Liver (tissue), 3 donors: ENCODE data around the gene ACADM.

Experiments
- NR2F2 ChIP-seq: IDR thresholded peaks from 2 replicates; pipeline ENCODE4 v1.6.1; 2016; ENCODE audit warnings: antibody characterized with exemption
- RAD21 ChIP-seq, 2 donors: IDR thresholded peaks; 2 replicates each; pipeline ENCODE4 v1.6.1; 2016; ENCODE audit warnings: antibody characterized with exemption in 2 of 2, mild to moderate bottlenecking in 2 of 2
- RXRA ChIP-seq, 2 donors: IDR thresholded peaks; 2 replicates each; pipeline ENCODE4 v1.6.1; 2017 to 2018; ENCODE audit warnings: antibody characterized with exemption in 2 of 2, mild to moderate bottlenecking in 1 of 2
- SP1 ChIP-seq: IDR thresholded peaks from 2 replicates; pipeline ENCODE4 v1.6.1; 2018; ENCODE audit warnings: antibody characterized with exemption, mild to moderate bottlenecking
- TAF1 ChIP-seq: conservative IDR thresholded peaks from 2 replicates; pipeline ENCODE4 v1.6.1; 2016; ENCODE audit warnings: antibody characterized with exemption, mild to moderate bottlenecking
- TF ChIP-seq, protein P1 (sequence below): fragments of 150-350 bp; IDR thresholded peaks from 2 replicates; pipeline ENCODE4 v1.5.1; 2017; ENCODE audit warnings: improper control_type of control experiment, low read depth, low read length; ENCODE audit not compliant: missing input control
- TF ChIP-seq, protein P2 (sequence below): IDR thresholded peaks from 2 replicates; pipeline ENCODE4 v1.6.1; 2016; ENCODE audit warnings: antibody characterized with exemption, mild to moderate bottlenecking
- TF ChIP-seq, protein P3 (sequence below): IDR thresholded peaks from 2 replicates; pipeline ENCODE4 v1.6.1; 2016; ENCODE audit warnings: antibody characterized with exemption
- TF ChIP-seq, protein P4 (sequence below): IDR thresholded peaks from 2 replicates; pipeline ENCODE4 v1.6.1; 2016; ENCODE audit warnings: antibody characterized with exemption
- donor health status: healthy.
- donor health status: healthy.

DNA sequence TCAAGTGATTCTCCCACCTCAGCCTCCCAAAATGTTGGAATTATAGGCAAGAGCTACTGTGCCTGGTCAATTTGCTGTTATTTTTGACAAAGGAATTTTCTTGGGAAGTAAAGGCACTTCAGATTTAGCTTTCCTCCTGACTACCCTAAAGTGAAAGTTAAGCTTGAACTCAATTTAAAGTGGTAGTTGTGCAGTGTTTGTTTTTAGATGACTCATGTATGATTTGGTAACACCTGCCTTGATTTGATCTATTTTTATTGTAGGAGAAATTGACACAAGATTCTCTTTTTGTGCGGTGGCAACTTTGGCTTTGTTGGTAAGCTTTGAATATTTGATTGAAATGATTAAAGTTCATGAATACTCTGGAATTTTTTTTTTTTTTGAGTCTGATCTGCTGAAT lies 66.5 kb downstream of the ACADM start:
- TF ChIP-seq RAD21 (IDR thresholded peaks at IDR 0.05) (no peak), RXRA (IDR thresholded peaks at IDR 0.05) (peak in 1 of 2 donors; percentile 27), SP1 (no peak), NR2F2 (no peak), TAF1 (no peak)
- TF ChIP-seq, protein P1, sequence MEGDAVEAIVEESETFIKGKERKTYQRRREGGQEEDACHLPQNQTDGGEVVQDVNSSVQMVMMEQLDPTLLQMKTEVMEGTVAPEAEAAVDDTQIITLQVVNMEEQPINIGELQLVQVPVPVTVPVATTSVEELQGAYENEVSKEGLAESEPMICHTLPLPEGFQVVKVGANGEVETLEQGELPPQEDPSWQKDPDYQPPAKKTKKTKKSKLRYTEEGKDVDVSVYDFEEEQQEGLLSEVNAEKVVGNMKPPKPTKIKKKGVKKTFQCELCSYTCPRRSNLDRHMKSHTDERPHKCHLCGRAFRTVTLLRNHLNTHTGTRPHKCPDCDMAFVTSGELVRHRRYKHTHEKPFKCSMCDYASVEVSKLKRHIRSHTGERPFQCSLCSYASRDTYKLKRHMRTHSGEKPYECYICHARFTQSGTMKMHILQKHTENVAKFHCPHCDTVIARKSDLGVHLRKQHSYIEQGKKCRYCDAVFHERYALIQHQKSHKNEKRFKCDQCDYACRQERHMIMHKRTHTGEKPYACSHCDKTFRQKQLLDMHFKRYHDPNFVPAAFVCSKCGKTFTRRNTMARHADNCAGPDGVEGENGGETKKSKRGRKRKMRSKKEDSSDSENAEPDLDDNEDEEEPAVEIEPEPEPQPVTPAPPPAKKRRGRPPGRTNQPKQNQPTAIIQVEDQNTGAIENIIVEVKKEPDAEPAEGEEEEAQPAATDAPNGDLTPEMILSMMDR: no peak
- TF ChIP-seq, protein P2, sequence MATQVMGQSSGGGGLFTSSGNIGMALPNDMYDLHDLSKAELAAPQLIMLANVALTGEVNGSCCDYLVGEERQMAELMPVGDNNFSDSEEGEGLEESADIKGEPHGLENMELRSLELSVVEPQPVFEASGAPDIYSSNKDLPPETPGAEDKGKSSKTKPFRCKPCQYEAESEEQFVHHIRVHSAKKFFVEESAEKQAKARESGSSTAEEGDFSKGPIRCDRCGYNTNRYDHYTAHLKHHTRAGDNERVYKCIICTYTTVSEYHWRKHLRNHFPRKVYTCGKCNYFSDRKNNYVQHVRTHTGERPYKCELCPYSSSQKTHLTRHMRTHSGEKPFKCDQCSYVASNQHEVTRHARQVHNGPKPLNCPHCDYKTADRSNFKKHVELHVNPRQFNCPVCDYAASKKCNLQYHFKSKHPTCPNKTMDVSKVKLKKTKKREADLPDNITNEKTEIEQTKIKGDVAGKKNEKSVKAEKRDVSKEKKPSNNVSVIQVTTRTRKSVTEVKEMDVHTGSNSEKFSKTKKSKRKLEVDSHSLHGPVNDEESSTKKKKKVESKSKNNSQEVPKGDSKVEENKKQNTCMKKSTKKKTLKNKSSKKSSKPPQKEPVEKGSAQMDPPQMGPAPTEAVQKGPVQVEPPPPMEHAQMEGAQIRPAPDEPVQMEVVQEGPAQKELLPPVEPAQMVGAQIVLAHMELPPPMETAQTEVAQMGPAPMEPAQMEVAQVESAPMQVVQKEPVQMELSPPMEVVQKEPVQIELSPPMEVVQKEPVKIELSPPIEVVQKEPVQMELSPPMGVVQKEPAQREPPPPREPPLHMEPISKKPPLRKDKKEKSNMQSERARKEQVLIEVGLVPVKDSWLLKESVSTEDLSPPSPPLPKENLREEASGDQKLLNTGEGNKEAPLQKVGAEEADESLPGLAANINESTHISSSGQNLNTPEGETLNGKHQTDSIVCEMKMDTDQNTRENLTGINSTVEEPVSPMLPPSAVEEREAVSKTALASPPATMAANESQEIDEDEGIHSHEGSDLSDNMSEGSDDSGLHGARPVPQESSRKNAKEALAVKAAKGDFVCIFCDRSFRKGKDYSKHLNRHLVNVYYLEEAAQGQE: no peak
- TF ChIP-seq, protein P3, sequence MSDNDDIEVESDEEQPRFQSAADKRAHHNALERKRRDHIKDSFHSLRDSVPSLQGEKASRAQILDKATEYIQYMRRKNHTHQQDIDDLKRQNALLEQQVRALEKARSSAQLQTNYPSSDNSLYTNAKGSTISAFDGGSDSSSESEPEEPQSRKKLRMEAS: no peak
- TF ChIP-seq, protein P4, sequence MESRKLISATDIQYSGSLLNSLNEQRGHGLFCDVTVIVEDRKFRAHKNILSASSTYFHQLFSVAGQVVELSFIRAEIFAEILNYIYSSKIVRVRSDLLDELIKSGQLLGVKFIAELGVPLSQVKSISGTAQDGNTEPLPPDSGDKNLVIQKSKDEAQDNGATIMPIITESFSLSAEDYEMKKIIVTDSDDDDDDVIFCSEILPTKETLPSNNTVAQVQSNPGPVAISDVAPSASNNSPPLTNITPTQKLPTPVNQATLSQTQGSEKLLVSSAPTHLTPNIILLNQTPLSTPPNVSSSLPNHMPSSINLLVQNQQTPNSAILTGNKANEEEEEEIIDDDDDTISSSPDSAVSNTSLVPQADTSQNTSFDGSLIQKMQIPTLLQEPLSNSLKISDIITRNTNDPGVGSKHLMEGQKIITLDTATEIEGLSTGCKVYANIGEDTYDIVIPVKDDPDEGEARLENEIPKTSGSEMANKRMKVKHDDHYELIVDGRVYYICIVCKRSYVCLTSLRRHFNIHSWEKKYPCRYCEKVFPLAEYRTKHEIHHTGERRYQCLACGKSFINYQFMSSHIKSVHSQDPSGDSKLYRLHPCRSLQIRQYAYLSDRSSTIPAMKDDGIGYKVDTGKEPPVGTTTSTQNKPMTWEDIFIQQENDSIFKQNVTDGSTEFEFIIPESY: no peak
